ENCODE measurements around the gene OR4Q3. TPM values are rescaled to one million over a fixed set of nuclear protein-coding genes. Genes with fewer than 3 reads are reported as not detected.

Gene OR4Q3
- total RNA-seq (2013): not detected
- not detected for polyA plus RNA-seq
- polyA minus RNA-seq: not detected in 2 replicates
- 0 to 0.23 (median 0) reads per million in 11 experiments for total RNA-seq

DNA sequence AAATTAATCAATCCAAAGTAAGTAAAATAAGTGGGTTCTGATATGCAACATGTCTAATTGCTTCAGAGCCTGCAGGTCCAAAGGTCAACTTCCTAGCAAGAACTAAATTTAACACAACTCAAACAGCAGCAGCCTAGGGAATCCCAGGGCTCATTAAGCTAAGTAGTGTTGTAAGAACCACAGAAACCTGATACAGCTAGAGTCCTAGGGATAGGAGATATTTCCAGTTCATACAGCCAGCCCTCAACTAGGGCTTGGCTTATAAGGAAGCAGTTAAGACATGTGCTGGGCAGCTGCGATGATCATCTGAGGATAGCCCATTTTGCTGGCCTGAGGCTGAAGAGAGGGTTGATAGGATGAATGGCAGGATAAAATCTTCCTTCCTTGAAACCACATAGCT is at the start of gene OR4Q3:
OR4Q3 (plus strand) TSS at position 316 of the 400 bp plus-strand sequence.
- intact Hi-C loops (cut with micrococcal nuclease): no loop called here
- H3K27me3 Mint-ChIP-seq (ENCODE audit: low read depth in 3 of 3): peaks cover 0 to 2% (median 0%) of the 10 kb centered on the region in 3 donors
- Histone ChIP-seq H3K27ac (ENCODE audit: low read depth in 1 of 2, low read length in 2 of 2) (no peak within 1 kb of the TSS), H3K27me3 (ENCODE audit: control insufficient read depth in 2 of 2, insufficient read depth in 2 of 2, low read length in 2 of 2) (no peaks in the 10 kb centered on the region), H2AFZ (ENCODE audit: insufficient read depth, low read depth, low read length, poor library complexity, severe bottlenecking) (no peak within 1 kb of the TSS), H3K9me3 (replicated peaks in 1 of 2; ENCODE audit: control insufficient read depth in 1 of 2, insufficient read depth in 1 of 2, low read length in 2 of 2) (peaks cover 0 to 3% of the 10 kb centered on the region in 2 donors), H3K36me3 (replicated peaks in 1 of 2; ENCODE audit: control insufficient read depth in 1 of 2, insufficient read depth in 2 of 2, low read length in 2 of 2) (no peaks in the 10 kb centered on the region), H3K4me3 (replicated peaks in 1 of 3; ENCODE audit: low read depth in 2 of 3, low read length in 3 of 3) (no peak within 1 kb of the TSS), H3K4me2 (replicated peaks; ENCODE audit: extremely low read depth, low read length, poor library complexity, severe bottlenecking) (no peak within 1 kb of the TSS), H4K20me1 (ENCODE audit: insufficient read depth, low read length) (no peaks in the 10 kb centered on the region), H3K4me1 (ENCODE audit: control insufficient read depth in 1 of 2, insufficient read depth in 2 of 2, low read length in 2 of 2) (no peaks in the 10 kb centered on the region), H3K79me2 (ENCODE audit: insufficient read depth, low read length) (no peaks in the 10 kb centered on the region), H3K9ac (ENCODE audit: insufficient read depth, low read length, poor library complexity, severe bottlenecking) (no peak within 1 kb of the TSS)
- TF ChIP-seq, protein P1, sequence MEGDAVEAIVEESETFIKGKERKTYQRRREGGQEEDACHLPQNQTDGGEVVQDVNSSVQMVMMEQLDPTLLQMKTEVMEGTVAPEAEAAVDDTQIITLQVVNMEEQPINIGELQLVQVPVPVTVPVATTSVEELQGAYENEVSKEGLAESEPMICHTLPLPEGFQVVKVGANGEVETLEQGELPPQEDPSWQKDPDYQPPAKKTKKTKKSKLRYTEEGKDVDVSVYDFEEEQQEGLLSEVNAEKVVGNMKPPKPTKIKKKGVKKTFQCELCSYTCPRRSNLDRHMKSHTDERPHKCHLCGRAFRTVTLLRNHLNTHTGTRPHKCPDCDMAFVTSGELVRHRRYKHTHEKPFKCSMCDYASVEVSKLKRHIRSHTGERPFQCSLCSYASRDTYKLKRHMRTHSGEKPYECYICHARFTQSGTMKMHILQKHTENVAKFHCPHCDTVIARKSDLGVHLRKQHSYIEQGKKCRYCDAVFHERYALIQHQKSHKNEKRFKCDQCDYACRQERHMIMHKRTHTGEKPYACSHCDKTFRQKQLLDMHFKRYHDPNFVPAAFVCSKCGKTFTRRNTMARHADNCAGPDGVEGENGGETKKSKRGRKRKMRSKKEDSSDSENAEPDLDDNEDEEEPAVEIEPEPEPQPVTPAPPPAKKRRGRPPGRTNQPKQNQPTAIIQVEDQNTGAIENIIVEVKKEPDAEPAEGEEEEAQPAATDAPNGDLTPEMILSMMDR (IDR thresholded peaks at IDR 0.05): no peak
- H3K4me1 Mint-ChIP-seq: no peaks in the 10 kb centered on the region
- H3K9me3 Mint-ChIP-seq: peaks cover 0 to 9% (median 3%) of the 10 kb centered on the region in 7 donors
- WGBS (ENCODE audit: insufficient coverage): no CpG with 5 or more reads among the region's 1 CpG
- no peak within 1 kb of the TSS for H3K27ac Mint-ChIP-seq
- no peaks in the 10 kb centered on the region for H3K36me3 Mint-ChIP-seq
- no peak within 1 kb of the TSS for H3K4me3 Mint-ChIP-seq
- no peak for DNase-seq

DNA sequence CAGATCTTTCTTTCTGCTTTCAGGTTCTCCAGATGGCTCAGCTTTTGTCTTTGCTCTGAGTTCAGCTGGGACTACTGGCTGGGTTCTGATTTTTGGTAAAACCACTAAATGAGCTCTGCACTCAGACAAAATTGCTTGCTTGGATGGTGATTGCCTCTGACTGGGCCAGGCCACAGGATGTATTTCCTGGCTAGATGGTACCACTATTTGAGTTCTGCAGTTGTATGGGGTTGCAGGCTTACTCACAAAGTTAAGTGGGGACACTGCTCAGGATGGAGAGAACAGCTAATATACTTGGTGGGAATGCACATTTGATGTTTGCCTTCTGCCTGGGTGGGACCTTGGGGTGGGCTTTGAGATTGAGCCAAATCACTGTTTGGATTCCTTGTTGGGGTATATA is 14.0 kb upstream of the OR4Q3 start:
- H3K9me3 ChIP-seq (replicated peaks in 1 of 2; ENCODE audit: control insufficient read depth in 1 of 2, insufficient read depth in 1 of 2, low read length in 2 of 2): peaks cover 9 to 12% of the 10 kb centered on the region in 2 donors
- H3K36me3 Mint-ChIP-seq: no peaks in the 10 kb centered on the region
- H3K27ac Mint-ChIP-seq: no peak overlapping the region
- H3K4me2 ChIP-seq (replicated peaks; ENCODE audit: extremely low read depth, low read length, poor library complexity, severe bottlenecking): no peak overlapping the region
- intact Hi-C loops (cut with micrococcal nuclease): no loop called here
- TF ChIP-seq, protein P1 (IDR thresholded peaks at IDR 0.05): no peak
- H3K79me2 ChIP-seq (ENCODE audit: insufficient read depth, low read length): no peaks in the 10 kb centered on the region
- H3K9ac ChIP-seq (ENCODE audit: insufficient read depth, low read length, poor library complexity, severe bottlenecking): no peak overlapping the region
- H3K4me1 Mint-ChIP-seq: no peaks in the 10 kb centered on the region
- H3K9me3 Mint-ChIP-seq: peaks cover 0 to 17% (median 7%) of the 10 kb centered on the region in 7 donors
- H3K27me3 ChIP-seq (ENCODE audit: control insufficient read depth in 2 of 2, insufficient read depth in 2 of 2, low read length in 2 of 2): no peaks in the 10 kb centered on the region
- no peak overlapping the region for H3K4me3 Mint-ChIP-seq
- H3K4me3 ChIP-seq (replicated peaks in 1 of 3; ENCODE audit: low read depth in 2 of 3, low read length in 3 of 3): no peak overlapping the region
- H3K36me3 ChIP-seq (replicated peaks in 1 of 2; ENCODE audit: control insufficient read depth in 1 of 2, insufficient read depth in 2 of 2, low read length in 2 of 2): no peaks in the 10 kb centered on the region
- no peak overlapping the region for H2AFZ ChIP-seq (ENCODE audit: insufficient read depth, low read depth, low read length, poor library complexity, severe bottlenecking)
- H4K20me1 ChIP-seq (ENCODE audit: insufficient read depth, low read length): no peaks in the 10 kb centered on the region
- peaks cover 0 to 1% (median 0%) of the 10 kb centered on the region in 3 donors for H3K27me3 Mint-ChIP-seq (ENCODE audit: low read depth in 3 of 3)
- no peak overlapping the region for H3K27ac ChIP-seq (ENCODE audit: low read depth in 1 of 2, low read length in 2 of 2)
- H3K4me1 ChIP-seq (ENCODE audit: control insufficient read depth in 1 of 2, insufficient read depth in 2 of 2, low read length in 2 of 2): no peaks in the 10 kb centered on the region
- no peak for DNase-seq
